ENCODE measurements around the gene CAPN10.
"Not testable (repeated sequence)": the region's sequence is repeated elsewhere in the genome, so short reads cannot be mapped to it uniquely, and the experiment has no call there.

Gene CAPN10

GRCh38 chr2:240604291-240604938 is 17.9 kb downstream of the CAPN10 start:
- DNase-seq: no peak

- no peak for DNase-seq
Measured at GRCh38 chr2:240604939-240605716, 18.6 kb downstream of the CAPN10 start.

- no peak for DNase-seq
Measured at GRCh38 chr2:240605867-240606743, 19.6 kb downstream of the CAPN10 start.

- no peak for DNase-seq
Measured at GRCh38 chr2:240611601-240612210, 25.2 kb downstream of the CAPN10 start.

- DNase-seq: no peak
Measured at GRCh38 chr2:240613781-240614180, 27.2 kb downstream of the CAPN10 start.

GRCh38 chr2:240614391-240614790 is 27.9 kb downstream of the CAPN10 start:
- DNase-seq: no peak

- DNase-seq: no peak
Measured at GRCh38 chr2:240615396-240615795, 28.9 kb downstream of the CAPN10 start.

GRCh38 chr2:240615820-240616547 is 29.4 kb downstream of the CAPN10 start:
- no peak for DNase-seq

- not testable (repeated sequence) for DNase-seq
Measured at GRCh38 chr2:240616860-240617666, 30.5 kb downstream of the CAPN10 start.

- no peak for DNase-seq
Measured at GRCh38 chr2:240618776-240619175, 32.2 kb downstream of the CAPN10 start.

GRCh38 chr2:240619506-240620148 is 33.1 kb downstream of the CAPN10 start:
- no peak for DNase-seq

- DNase-seq: no peak
Measured at GRCh38 chr2:240620149-240620731, 33.7 kb downstream of the CAPN10 start.

- no peak for DNase-seq
Measured at GRCh38 chr2:240620859-240621258, 34.3 kb downstream of the CAPN10 start.

- no peak for DNase-seq
Measured at GRCh38 chr2:240622060-240622411, 35.5 kb downstream of the CAPN10 start.

- DNase-seq: no peak
Measured at GRCh38 chr2:240622531-240623235, 36.1 kb downstream of the CAPN10 start.

- DNase-seq: no peak
Measured at GRCh38 chr2:240623531-240624010, 37.0 kb downstream of the CAPN10 start.

GRCh38 chr2:240624011-240624949 is 37.7 kb downstream of the CAPN10 start:
- DNase-seq: no peak

- peak; percentile 91 for DNase-seq
Measured at GRCh38 chr2:240624950-240625621, 38.6 kb downstream of the CAPN10 start, which contains the start of gene GPR35. GPR35 (plus strand) TSS chr2:240625480; CDS start chr2:240629953, 4,473 bp downstream.

Measured in fibroblast of skin of back (primary cell).